H1 (cell line): ENCODE results near the gene ZNF699.

Source experiments
- BACH1 ChIP-seq: IDR thresholded peaks from 2 replicates; pipeline ENCODE4 v1.6.1; 2012; ENCODE audit warnings: low read length, improper control_type of control experiment
- CTCF ChIP-seq, 3 experiments: IDR thresholded peaks; 1 replicate in 2 of 3; 2 replicates in 1 of 3; pipeline versions ENCODE4 v1.5.1 to v1.6.1; 2011; ENCODE audit warnings: low read length in 3 of 3, mild to moderate bottlenecking in 3 of 3, inconsistent platforms in 2 of 3, low read depth in 1 of 3, moderate library complexity in 1 of 3; ENCODE audit not compliant: insufficient read depth in 1 of 3; ENCODE audit errors: control extremely low read depth in 1 of 3
- HDAC2 ChIP-seq, 2 experiments: fragments of 300-600 bp in 1 of 2; sonication (generic) in 1 of 2; IDR thresholded peaks; 2 replicates each; pipeline ENCODE4 v1.6.1; 2011 to 2012; ENCODE audit warnings: low read depth in 2 of 2, low read length in 2 of 2, mild to moderate bottlenecking in 2 of 2, moderate library complexity in 2 of 2, borderline replicate concordance in 1 of 2, inconsistent platforms in 1 of 2
- TF ChIP-seq, protein P1 (sequence below): IDR thresholded peaks from 2 replicates; pipeline ENCODE4 v1.6.1; 2011; ENCODE audit warnings: low read length, improper control_type of control experiment

DNA sequence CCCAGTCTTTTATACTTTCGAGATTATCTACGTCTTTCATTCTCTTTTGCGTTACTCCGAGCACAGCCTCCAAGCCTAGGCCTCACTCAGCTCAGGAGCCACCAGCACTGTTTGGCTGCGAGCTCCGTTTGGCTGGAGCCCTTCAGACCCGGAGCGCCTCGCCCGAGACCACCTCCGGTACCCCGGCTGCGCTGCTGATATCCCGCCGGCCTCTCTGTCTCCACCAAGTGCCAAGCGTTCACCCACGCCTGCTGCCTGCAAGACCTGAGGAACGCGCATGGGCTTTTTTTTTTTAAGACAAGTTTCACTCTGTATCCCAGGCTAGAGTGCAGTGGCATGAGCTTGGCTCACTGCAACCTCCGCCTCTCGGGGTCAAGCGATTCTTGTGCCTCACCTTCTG is 39.0 kb upstream of the ZNF699 start:
- no peak for TF ChIP-seq CTCF (IDR thresholded peaks at IDR 0.05; ENCODE audit: control extremely low read depth in 1 of 3, insufficient read depth in 1 of 3, low read depth in 1 of 3, low read length in 3 of 3)
- TF ChIP-seq, protein P1, sequence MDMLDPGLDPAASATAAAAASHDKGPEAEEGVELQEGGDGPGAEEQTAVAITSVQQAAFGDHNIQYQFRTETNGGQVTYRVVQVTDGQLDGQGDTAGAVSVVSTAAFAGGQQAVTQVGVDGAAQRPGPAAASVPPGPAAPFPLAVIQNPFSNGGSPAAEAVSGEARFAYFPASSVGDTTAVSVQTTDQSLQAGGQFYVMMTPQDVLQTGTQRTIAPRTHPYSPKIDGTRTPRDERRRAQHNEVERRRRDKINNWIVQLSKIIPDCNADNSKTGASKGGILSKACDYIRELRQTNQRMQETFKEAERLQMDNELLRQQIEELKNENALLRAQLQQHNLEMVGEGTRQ = no peak
- no peak for TF ChIP-seq HDAC2 (IDR thresholded peaks at IDR 0.05; ENCODE audit: borderline replicate concordance in 1 of 2, low read depth in 2 of 2, low read length in 2 of 2)
- no peak for TF ChIP-seq BACH1
